Keratinocyte (primary cell): ENCODE measurements around the gene CCDC71L. TPM values are rescaled to one million over a fixed set of nuclear protein-coding genes. Genes with fewer than 3 reads are reported as not detected.

ENCODE experiments used
- DNase-seq: peaks from one replicate; pipeline ENCODE4 v3.0.0-alpha.2; 2011; ENCODE audit warnings: low read depth, missing footprints, low spot score
- FAIRE-seq: peaks from 2 replicates; lab custom pipeline; 2011; peaks lifted over from hg19 to GRCh38; lab: Jason Lieb, UNC
- H2AFZ ChIP-seq: 2 replicates; pipeline ENCODE4 v1.6.0; 2012; ENCODE audit warnings: low read length, control low read depth, inconsistent platforms; ENCODE audit not compliant: control insufficient read depth
- H3K27ac ChIP-seq: 2 replicates; pipeline ENCODE4 v1.5.1; 2011; ENCODE audit warnings: low read length; ENCODE audit not compliant: control insufficient read depth, insufficient read depth
- H3K27me3 ChIP-seq: 3 replicates; pipeline ENCODE4 v1.6.0; 2011; ENCODE audit warnings: low read length; ENCODE audit not compliant: control insufficient read depth, insufficient read depth; ENCODE audit errors: extremely low read depth
- H3K36me3 ChIP-seq, 2 experiments: 2 replicates in 1 of 2; 3 replicates in 1 of 2; pipeline ENCODE4 v1.5.1; 2011; ENCODE audit warnings: low read length in 2 of 2, mild to moderate bottlenecking in 1 of 2; ENCODE audit not compliant: control insufficient read depth in 2 of 2, insufficient read depth in 2 of 2; ENCODE audit errors: extremely low read depth in 1 of 2
- H3K4me1 ChIP-seq: 3 replicates; pipeline ENCODE4 v1.5.1; 2011; ENCODE audit warnings: low read length; ENCODE audit not compliant: control insufficient read depth, insufficient read depth; ENCODE audit errors: extremely low read depth
- H3K4me2 ChIP-seq: 3 replicates; pipeline ENCODE4 v1.6.0; 2011; ENCODE audit warnings: low read depth, low read length; ENCODE audit not compliant: control insufficient read depth, insufficient read depth; ENCODE audit errors: extremely low read depth
- H3K4me3 ChIP-seq, 3 experiments: fragments of 200-600 bp in 1 of 3; sonication (generic) in 1 of 3; 2 replicates in 2 of 3; 3 replicates in 1 of 3; pipeline ENCODE4 v1.5.1; 2011 to 2016; ENCODE audit warnings: low read length in 3 of 3, mild to moderate bottlenecking in 3 of 3, control low read depth in 2 of 3, inconsistent platforms in 1 of 3, low read depth in 1 of 3, mixed read lengths in 1 of 3, mixed run types in 1 of 3, moderate library complexity in 1 of 3; ENCODE audit not compliant: control insufficient read depth in 2 of 3, insufficient read depth in 2 of 3; ENCODE audit errors: extremely low read depth in 1 of 3
- H3K79me2 ChIP-seq: 2 replicates; pipeline ENCODE4 v1.6.0; 2012; ENCODE audit warnings: low read length; ENCODE audit not compliant: control insufficient read depth, insufficient read depth
- H3K9ac ChIP-seq: 3 replicates; pipeline ENCODE4 v1.6.0; 2011; ENCODE audit warnings: low read length; ENCODE audit not compliant: control insufficient read depth, insufficient read depth; ENCODE audit errors: extremely low read depth
- H3K9me1 ChIP-seq: 3 replicates; pipeline ENCODE4 v1.6.0; 2011; ENCODE audit warnings: low read length; ENCODE audit not compliant: control insufficient read depth, insufficient read depth; ENCODE audit errors: extremely low read depth
- H3K9me3 ChIP-seq: 2 replicates; pipeline ENCODE4 v1.5.1; 2012; ENCODE audit warnings: low read depth, low read length; ENCODE audit not compliant: control insufficient read depth
- H4K20me1 ChIP-seq: 3 replicates; pipeline ENCODE4 v1.6.0; 2011; ENCODE audit warnings: low read length; ENCODE audit not compliant: control insufficient read depth, insufficient read depth; ENCODE audit errors: extremely low read depth
- CTCF ChIP-seq, 3 experiments: IDR thresholded peaks in 1 of 3; conservative IDR thresholded peaks in 1 of 3; optimal IDR thresholded peaks in 1 of 3; 2 replicates in 2 of 3; 3 replicates in 1 of 3; pipeline versions ENCODE3 to v1.5.1; 2011; ENCODE audit warnings: low read length in 3 of 3, mild to moderate bottlenecking in 3 of 3, moderate library complexity in 2 of 3, control low read depth in 1 of 3, inconsistent platforms in 1 of 3; ENCODE audit not compliant: insufficient read depth in 2 of 3; ENCODE audit errors: extremely low read depth in 1 of 3
- EZH2 ChIP-seq: IDR thresholded peaks from one replicate; pipeline ENCODE4 v1.6.1; 2012; ENCODE audit warnings: inconsistent platforms, mild to moderate bottlenecking, low read length, moderate library complexity
- dilution Hi-C: fragments of 300-500 bp; cut with MboI; formaldehyde crosslinking; loops from one replicate; pipeline ENCODE4 v1.7.0; 2020; ENCODE audit warnings: low sequenced_read_pairs; ENCODE audit not compliant: extremely low pct_ligation_motif_present
- polyA plus RNA-seq, 5 experiments: library from polyadenylated mRNA; depleted of rRNA in 3 of 5; stranded (reverse) in 3 of 5; stranded (forward) in 1 of 5; unstranded in 1 of 5; fragments of >200 nt; gene quantifications; 1 replicate in 1 of 5; 2 replicates in 3 of 5; 3 replicates in 1 of 5; pipeline versions ENCODE4 v1.2.1 to v1.2.3, GENCODE V29; 2011 to 2012; ENCODE audit warnings: missing spikeins in 2 of 5, low read depth in 1 of 5, low replicate concordance in 1 of 5

Gene CCDC71L
- polyA plus RNA-seq, 1 donor (not counting 4 experiments of a cell fraction or from before 2014, with no cell fraction given) = 10.6 TPM

GRCh38 chr7:106681815-106682495 is 21.0 kb upstream of the CCDC71L start:
- H4K20me1 ChIP-seq = no peaks in the 10 kb centered on the region
- no peak for DNase-seq
- no peak overlapping the region for H2AFZ ChIP-seq
- H3K9me1 ChIP-seq = no peaks in the 10 kb centered on the region
- no peak overlapping the region for H3K27ac ChIP-seq
- no peaks in the 10 kb centered on the region for H3K36me3 ChIP-seq
- peak; percentile 29 for FAIRE-seq
- TF ChIP-seq EZH2 (no peak), CTCF (optimal IDR thresholded peaks at IDR 0.05 in 1 of 3, IDR thresholded peaks at IDR 0.05 in 1 of 3, conservative IDR thresholded peaks at IDR 0.05 in 1 of 3; ENCODE audit: extremely low read depth in 1 of 3, insufficient read depth in 2 of 3, low read length in 3 of 3) (no peak)
- no peak overlapping the region for H3K4me3 ChIP-seq
- no peaks in the 10 kb centered on the region for H3K79me2 ChIP-seq
- no peaks in the 10 kb centered on the region for H3K27me3 ChIP-seq
- no peaks in the 10 kb centered on the region for H3K9me3 ChIP-seq
- no peak overlapping the region for H3K9ac ChIP-seq
- dilution Hi-C loops = no loop called here
- H3K4me1 ChIP-seq = peaks cover 3% of the 10 kb centered on the region
- H3K4me2 ChIP-seq = no peak overlapping the region

- Histone ChIP-seq H3K27ac (no peak overlapping the region), H3K9me3 (no peaks in the 10 kb centered on the region), H4K20me1 (no peaks in the 10 kb centered on the region), H3K4me2 (no peak overlapping the region), H3K9me1 (no peaks in the 10 kb centered on the region), H3K36me3 (no peaks in the 10 kb centered on the region), H3K4me1 (peaks cover 3% of the 10 kb centered on the region), H3K79me2 (no peaks in the 10 kb centered on the region), H2AFZ (no peak overlapping the region), H3K9ac (no peak overlapping the region), H3K4me3 (no peak overlapping the region), H3K27me3 (no peaks in the 10 kb centered on the region)
- TF ChIP-seq EZH2 = no peak
- TF ChIP-seq CTCF (optimal IDR thresholded peaks at IDR 0.05 in 1 of 3, IDR thresholded peaks at IDR 0.05 in 1 of 3, conservative IDR thresholded peaks at IDR 0.05 in 1 of 3; ENCODE audit: extremely low read depth in 1 of 3, insufficient read depth in 2 of 3, low read length in 3 of 3) = no peak
- FAIRE-seq (no peak), DNase-seq (no peak)
- dilution Hi-C loops = no loop called here
Measured at GRCh38 chr7:106679153-106679931, 18.4 kb upstream of the CCDC71L start.
